Adrenal gland (tissue), 12 donors: ENCODE data around the gene XIAP. TPM values are rescaled to one million over a fixed set of nuclear protein-coding genes. Genes with fewer than 3 reads are reported as not detected.

ENCODE experiments used
- DNase-seq, 7 donors: peaks; one replicate each; pipeline ENCODE4 v3.0.0-alpha.2; 2019 to 2020
- H3K27ac ChIP-seq, 5 donors: fragments of 200-600 bp; sonication (generic) in 4 of 5; 1 replicate in 3 of 5; 2 replicates in 2 of 5; pipeline versions ENCODE4 v1.5.1 to v1.8.0; 2016 to 2020; ENCODE audit warnings: mild to moderate bottlenecking in 1 of 5
- H3K27me3 ChIP-seq: fragments of 200-600 bp; 2 replicates; pipeline ENCODE4 v1.8.0; 2021
- H3K36me3 ChIP-seq, 2 donors: fragments of 200-600 bp; replicated peaks in 1 of 2; 1 replicate in 1 of 2; 2 replicates in 1 of 2; pipeline versions ENCODE4 v1.5.1 to v1.8.0; 2018 to 2022
- H3K4me1 ChIP-seq, 2 donors: fragments of 200-600 bp; replicated peaks in 1 of 2; 1 replicate in 1 of 2; 2 replicates in 1 of 2; pipeline versions ENCODE4 v1.5.1 to v1.8.0; 2018 to 2021
- H3K4me3 ChIP-seq, 4 donors: fragments of 200-600 bp; sonication (generic) in 3 of 4; one replicate each; pipeline ENCODE4 v1.5.1; 2016 to 2018
- H3K9me3 ChIP-seq, 3 donors: fragments of 200-600 bp; sonication (generic) in 1 of 3; replicated peaks in 1 of 3; 1 replicate in 2 of 3; 2 replicates in 1 of 3; pipeline versions ENCODE4 v1.5.1 to v1.8.0; 2016 to 2021
- CTCF ChIP-seq, 6 experiments: fragments of 450-650 bp in 4 of 6; fragments of 200-600 bp in 2 of 6; sonication (generic) in 1 of 6; IDR thresholded peaks; 1 replicate in 5 of 6; 2 replicates in 1 of 6; pipeline versions ENCODE4 v1.5.1 to v1.8.0; 2016 to 2021; ENCODE audit warnings: antibody characterized with exemption in 6 of 6, mild to moderate bottlenecking in 2 of 6, moderate library complexity in 1 of 6
- POLR2A ChIP-seq, 2 donors: fragments of 450-650 bp; IDR thresholded peaks; one replicate each; pipeline ENCODE4 v1.6.1; 2017; ENCODE audit warnings: antibody characterized with exemption in 2 of 2, mild to moderate bottlenecking in 2 of 2, moderate library complexity in 1 of 2
- WGBS, 4 donors: extraction: QIAGEN DNeasy Blood & Tissue Kit in 2 of 4; methylation state at CpG; one replicate each; pipeline versions ENCODE4 v1.1.5 to v1.1.7; 2013 to 2017; 5-methylcytosine and 5-hydroxymethylcytosine counted together
- intact Hi-C, 2 donors: fragments of 100-400 bp; cut with DNase I; formaldehyde crosslinking; loops; one replicate each; pipeline versions ENCODE4 v1.14.1 to v1.15.0; 2022 to 2023
- polyA plus RNA-seq, 3 donors: library from polyadenylated mRNA; stranded (reverse); fragments of 200-250 nt in 2 of 3; fragments of 350-450 nt in 1 of 3; fragmentation: Illumina TruSeq in 1 of 3; extraction: RNeasy Lipid Tissue Mini Kit (QIAGEN cat#74804) in 1 of 3; gene quantifications; one replicate each; pipeline ENCODE4 v1.2.3, GENCODE V29; 2013 to 2014
- total RNA-seq, 9 donors: library from RNA; depleted of rRNA in 4 of 9; stranded (reverse); fragments of >200 nt in 4 of 9; fragments of 120-200 nt in 1 of 9; fragmentation: NEBNext Ultra II Directional in 1 of 9; extraction: Animal tissue kit (Norgen Biotek cat#: 25700) in 1 of 9; gene quantifications; one replicate each; pipeline versions ENCODE4 v1.1.0 to v1.2.4, GENCODE V29; 2013 to 2023
- donor health status: healthy with polysubstance abuse.
- donor health status: Bipolar disorder and iron deficiency.
- donor health status: DM: yes; HTN: yes; CAD: no.
- donor health status: DM: no; HTN: no; CAD: no.
- donor health status: DM: no; HTN: no; CAD: no.
- donor health status: DM: yes; HTN: yes; CAD: no.

Gene XIAP
- total and polyA plus RNA-seq, 12 donors, result 6.4 to 63.7 (median 37.3) TPM

DNA sequence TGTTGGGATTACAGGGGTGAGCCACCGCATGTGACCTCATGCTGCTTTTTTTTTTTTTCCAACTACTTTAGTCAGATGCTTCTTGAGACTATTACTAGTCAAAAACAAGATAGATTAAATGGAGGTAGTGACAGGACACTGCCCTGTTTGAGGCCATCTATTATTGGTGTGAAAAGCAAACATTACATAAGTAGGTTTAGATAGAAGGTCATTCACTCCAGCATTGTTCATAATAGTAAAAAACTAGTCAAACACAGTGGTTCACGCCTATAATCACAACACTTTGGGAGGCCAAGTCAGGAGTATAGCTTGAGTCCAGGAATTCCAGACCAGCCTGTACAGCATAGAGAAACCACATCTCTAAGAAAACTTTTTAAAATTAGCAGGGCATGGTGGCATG, 16.3 kb downstream of the XIAP start:
- DNase-seq, result no peak
- 91 to 97% (median 93%) methylated on average over 2 of the region's 2 CpGs for WGBS, 4 donors
- Histone ChIP-seq H3K4me3 (no peak overlapping the region), H3K9me3 (no peaks in the 10 kb centered on the region), H3K27ac (no peak overlapping the region), H3K4me1 (peaks cover 4 to 10% of the 10 kb centered on the region in 2 donors), H3K27me3 (no peaks in the 10 kb centered on the region), H3K36me3 (no peaks in the 10 kb centered on the region)
- TF ChIP-seq CTCF (IDR thresholded peaks at IDR 0.05), result no peak
- no peak for TF ChIP-seq POLR2A (IDR thresholded peaks at IDR 0.05)
- intact Hi-C loops, result no loop called here

DNA sequence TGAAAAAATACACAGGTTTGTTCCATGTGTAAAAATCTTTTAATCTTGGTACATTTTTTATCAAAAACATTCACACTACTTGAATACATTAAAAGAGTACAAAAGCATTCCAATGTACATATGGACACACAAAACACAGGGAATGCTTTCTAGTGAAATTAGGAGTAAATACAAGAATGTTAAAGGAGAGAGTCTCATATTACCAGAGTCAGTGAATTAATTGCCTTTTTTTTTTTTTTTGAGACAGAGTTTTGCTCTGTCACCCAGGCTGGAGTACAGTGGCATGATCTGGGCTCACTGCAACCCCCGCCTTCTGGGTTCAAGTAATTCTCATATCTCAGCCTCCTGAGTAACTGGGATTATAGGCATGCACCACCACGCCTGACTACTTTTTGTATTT, 17.0 kb downstream of the XIAP start:
- no peaks in the 10 kb centered on the region for H3K27me3 ChIP-seq
- no peak overlapping the region for H3K4me3 ChIP-seq
- no peaks in the 10 kb centered on the region for H3K9me3 ChIP-seq
- peaks cover 4 to 10% of the 10 kb centered on the region in 2 donors for H3K4me1 ChIP-seq
- 78 to 96% (median 87%) methylated on average over 2 of the region's 2 CpGs for WGBS, 4 donors
- no peak for DNase-seq
- TF ChIP-seq POLR2A (IDR thresholded peaks at IDR 0.05), result no peak
- TF ChIP-seq CTCF (IDR thresholded peaks at IDR 0.05), result no peak
- intact Hi-C loops, result no loop called here
- H3K36me3 ChIP-seq, result no peaks in the 10 kb centered on the region
- H3K27ac ChIP-seq, result no peak overlapping the region

DNA sequence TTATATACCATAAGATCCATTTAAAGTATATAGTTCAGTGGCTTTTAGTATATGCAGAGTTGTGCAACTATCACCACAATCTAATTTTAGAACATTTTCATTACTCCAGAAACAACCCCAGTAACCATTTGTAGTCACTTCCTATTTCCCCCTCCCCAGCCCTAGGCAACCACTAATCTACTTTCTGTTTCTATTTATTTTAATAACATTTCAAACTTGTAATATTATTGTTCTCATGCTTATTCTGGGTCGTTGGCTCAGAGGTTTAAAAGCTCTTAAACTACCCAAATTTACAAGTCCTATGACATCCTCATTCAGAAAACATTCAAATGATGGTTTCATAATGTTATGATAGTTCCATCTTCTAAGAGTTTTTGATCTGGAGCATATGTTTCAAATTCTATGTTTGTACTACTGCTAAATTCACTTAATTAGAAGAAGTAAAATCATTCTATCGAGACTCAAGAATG, 18.4 kb downstream of the XIAP start:
- no peaks in the 10 kb centered on the region for H3K9me3 ChIP-seq
- intact Hi-C loops, result no loop called here
- H3K27ac ChIP-seq, result no peak overlapping the region
- WGBS, 4 donors, result 39 to 48% (median 41%) methylated on average over 2 of the region's 2 CpGs
- H3K4me3 ChIP-seq, result no peak overlapping the region
- no peaks in the 10 kb centered on the region for H3K27me3 ChIP-seq
- H3K36me3 ChIP-seq, result no peaks in the 10 kb centered on the region
- DNase-seq, result no peak
- TF ChIP-seq CTCF (IDR thresholded peaks at IDR 0.05) (no peak), POLR2A (IDR thresholded peaks at IDR 0.05) (no peak)
- H3K4me1 ChIP-seq, result peaks cover 4 to 10% of the 10 kb centered on the region in 2 donors

GRCh38 chrX:123881330-123881729, 21.5 kb downstream of the XIAP start:
- Histone ChIP-seq H3K9me3 (no peaks in the 10 kb centered on the region), H3K4me1 (peaks cover 4 to 10% of the 10 kb centered on the region in 2 donors), H3K4me3 (no peak overlapping the region), H3K27me3 (no peaks in the 10 kb centered on the region), H3K27ac (no peak overlapping the region), H3K36me3 (no peaks in the 10 kb centered on the region)
- TF ChIP-seq POLR2A (IDR thresholded peaks at IDR 0.05), result no peak
- TF ChIP-seq CTCF (IDR thresholded peaks at IDR 0.05), result no peak
- no peak for DNase-seq
- intact Hi-C loops, result loop anchor here in 1 of 2 donors (10.0 kb wide), 1 partner anchor 47 kb away; no protein-coding TSS in a partner anchor
